Measurements from ENCODE around the gene GPA33.
"Not testable (repeated sequence)": the region's sequence is repeated elsewhere in the genome, so short reads cannot be mapped to it uniquely, and the experiment has no call there.

Gene GPA33

GRCh38 chr1:167054946-167055630 lies 35.1 kb downstream of the GPA33 start:
- DNase-seq: no peak

- no peak for DNase-seq
Observed at GRCh38 chr1:167054531-167054930, 35.6 kb downstream of the GPA33 start.

DNA sequence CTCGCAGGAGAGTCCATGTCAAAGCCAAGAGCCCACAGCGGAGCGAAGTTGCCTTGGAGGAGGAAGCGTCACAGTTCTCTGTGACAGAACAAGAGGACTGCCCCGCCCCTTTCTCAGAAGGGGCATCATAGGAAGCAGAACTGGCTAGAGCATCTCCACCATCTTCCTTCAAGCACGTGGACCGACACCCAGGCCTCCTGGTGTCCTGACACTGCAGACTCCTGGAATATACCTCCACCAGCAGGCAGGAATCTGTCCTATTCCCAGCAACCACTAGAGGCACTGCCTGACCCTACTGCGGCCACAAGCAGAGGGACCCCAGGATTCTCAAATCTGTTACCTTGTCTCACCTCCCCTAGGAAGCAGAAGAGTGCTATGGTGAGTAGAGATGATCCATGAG lies 37.8 kb downstream of the GPA33 start:
- no peak for DNase-seq

DNA sequence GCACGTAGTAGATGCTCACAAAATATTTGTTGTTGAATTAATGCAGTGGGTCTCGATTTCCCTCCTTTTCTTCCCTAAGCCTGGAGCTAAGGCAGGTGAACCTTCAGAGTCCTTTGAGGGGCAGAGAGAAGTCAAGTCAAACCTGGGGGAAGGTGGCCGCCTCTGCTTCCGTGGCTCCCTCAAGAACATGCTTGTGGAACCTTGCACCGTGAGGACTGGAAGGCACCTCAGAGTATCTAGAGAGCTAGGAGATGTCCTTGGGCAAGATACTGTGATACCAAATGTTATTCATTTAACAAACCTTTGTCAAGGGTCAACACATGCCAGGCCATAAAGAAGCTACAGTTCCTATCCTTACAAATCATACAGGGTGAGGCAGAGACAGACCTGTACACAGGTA lies 38.3 kb downstream of the GPA33 start:
- no peak for DNase-seq

DNA sequence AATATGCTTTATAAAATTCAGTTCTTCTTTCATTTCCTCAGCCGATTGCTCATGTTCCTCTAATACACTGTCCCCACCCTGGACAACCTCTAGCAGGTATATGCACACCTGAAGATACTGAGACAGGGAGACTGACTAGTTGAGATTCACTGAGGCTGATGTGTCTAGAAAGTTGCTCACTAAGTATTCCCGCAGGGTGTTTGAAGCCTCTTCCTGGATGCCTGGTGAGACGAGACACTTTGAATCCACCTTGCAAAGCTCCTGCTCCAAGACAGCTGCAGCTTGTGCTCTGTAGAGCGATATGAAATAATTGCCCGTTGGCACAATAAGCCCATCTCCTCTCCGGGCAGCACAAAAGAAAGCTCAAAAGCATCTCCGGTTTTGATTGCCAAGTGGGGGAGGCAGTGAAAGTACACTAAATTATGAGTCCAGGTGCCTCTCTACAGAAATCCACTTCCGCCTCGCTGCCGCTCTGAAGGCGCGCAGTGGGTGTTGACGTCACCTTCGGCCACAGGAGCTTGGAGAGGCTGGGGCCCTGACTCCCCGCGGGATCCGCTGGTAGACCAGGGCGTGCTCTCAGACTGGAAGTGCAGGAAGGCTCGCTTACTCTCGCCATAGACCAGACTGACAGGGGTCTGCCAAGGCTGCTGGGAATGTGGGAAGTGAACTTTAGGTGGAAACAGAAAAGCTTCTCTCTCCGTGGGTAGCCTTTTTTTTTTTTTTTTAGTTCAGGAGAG lies 46.3 kb downstream of the GPA33 start:
- DNase-seq: peak; percentile 11

DNA sequence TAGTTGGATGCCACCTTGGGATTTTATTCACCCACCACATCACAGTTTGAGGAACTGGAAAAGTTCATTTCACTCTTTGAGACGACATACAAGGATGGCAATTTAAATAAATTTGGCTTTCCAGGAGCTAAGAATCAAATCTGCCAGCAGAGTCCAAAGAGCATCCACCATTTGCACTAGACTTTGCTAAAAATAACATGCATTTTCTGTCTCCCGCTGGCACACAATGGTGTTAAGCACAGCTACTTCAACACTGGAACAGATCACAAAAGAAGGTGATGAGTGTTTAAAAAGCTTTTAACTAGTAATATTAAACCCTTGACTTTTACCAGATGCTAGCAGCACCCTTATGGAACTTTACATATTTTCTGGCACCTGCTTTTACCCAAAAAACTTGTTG lies 56.5 kb downstream of the GPA33 start:
- no peak for DNase-seq

GRCh38 chr1:167029553-167029952 lies 60.6 kb downstream of the GPA33 start:
- DNase-seq: not testable (repeated sequence)

DNA sequence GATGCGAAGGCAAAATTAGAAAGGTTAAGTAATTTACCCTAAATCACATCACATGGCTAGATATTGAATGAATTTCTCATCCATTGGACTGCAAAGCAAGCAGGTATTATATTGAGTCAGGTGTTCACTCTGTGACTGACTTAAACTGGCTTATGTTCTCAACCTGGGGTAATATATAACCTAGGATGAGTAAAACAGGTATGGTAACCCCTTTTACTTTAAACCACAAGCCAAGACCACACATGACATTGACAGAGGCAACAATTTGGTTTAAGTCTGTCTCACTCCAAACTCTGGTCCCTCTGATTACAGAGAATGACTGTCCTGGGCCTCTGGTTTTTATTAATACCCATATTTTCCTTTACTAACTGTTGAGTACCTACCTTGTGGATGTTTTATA lies 67.8 kb downstream of the GPA33 start:
- no peak for DNase-seq

- DNase-seq: no peak
Observed at GRCh38 chr1:167016100-167016750, 74.0 kb downstream of the GPA33 start.

- no peak for DNase-seq
Observed at GRCh38 chr1:167013108-167013929, 76.9 kb downstream of the GPA33 start.

- DNase-seq: no peak
Observed at GRCh38 chr1:167012570-167012969, 77.6 kb downstream of the GPA33 start.

DNA sequence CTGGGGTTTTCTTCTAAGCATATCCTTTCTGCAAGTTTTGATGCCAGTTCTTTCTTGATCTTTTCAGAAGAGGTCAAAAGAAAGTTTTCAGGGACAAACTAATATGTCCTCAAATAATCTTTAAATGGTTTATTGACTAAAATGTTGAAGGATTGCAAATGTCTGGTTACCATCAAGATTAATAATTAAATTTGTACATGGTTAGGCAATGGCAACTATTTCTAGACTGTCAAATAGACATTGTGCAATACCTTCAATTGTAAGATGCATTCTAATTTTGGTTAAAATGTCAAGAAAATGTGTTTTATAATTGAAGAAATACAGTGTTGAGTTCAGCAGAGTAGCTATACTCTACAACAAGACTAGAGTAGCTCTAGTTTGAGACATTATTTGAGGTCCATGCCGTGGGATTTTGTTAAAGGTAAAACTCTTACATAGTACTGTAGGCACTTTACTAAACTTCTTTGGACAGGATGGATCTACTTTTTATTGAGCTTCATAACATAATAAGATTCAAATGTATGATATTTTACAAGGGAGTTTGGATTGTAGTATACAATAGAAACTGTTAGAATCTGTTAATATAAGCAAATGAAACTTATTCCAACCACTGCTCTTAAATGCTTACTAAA lies 78.5 kb downstream of the GPA33 start:
- no peak for DNase-seq

GRCh38 chr1:167003711-167004110 lies 86.5 kb downstream of the GPA33 start:
- DNase-seq: no peak
